Mesendoderm (in vitro differentiated cells): ENCODE results near the gene CARD9.

Experiments
- DNase-seq: peaks from one replicate; pipeline ENCODE4 v3.0.0; 2013
- H2AK5ac ChIP-seq: 2 replicates; pipeline ENCODE4 v1.6.1; 2013; ENCODE audit warnings: low read length, inconsistent platforms
- H2BK120ac ChIP-seq: 2 replicates; pipeline ENCODE4 v1.6.1; 2013; ENCODE audit warnings: low read depth, mild to moderate bottlenecking, low read length, moderate library complexity, mixed read lengths
- H2BK15ac ChIP-seq: replicated peaks from 2 replicates; pipeline ENCODE4 v1.6.1; 2013; ENCODE audit warnings: low read depth, mild to moderate bottlenecking, moderate library complexity
- H2BK5ac ChIP-seq: 2 replicates; pipeline ENCODE4 v1.6.1; 2013; ENCODE audit warnings: low read length, inconsistent platforms
- H3K18ac ChIP-seq: 2 replicates; pipeline ENCODE4 v1.6.1; 2013; ENCODE audit warnings: mild to moderate bottlenecking, low read length, mixed read lengths
- H3K23ac ChIP-seq: one replicate; pipeline ENCODE4 v1.6.1; 2013; ENCODE audit warnings: low read length
- H3K27ac ChIP-seq: 2 replicates; pipeline ENCODE4 v1.5.1; 2013; ENCODE audit warnings: low read depth, mild to moderate bottlenecking, inconsistent platforms, low read length, moderate library complexity
- H3K27me3 ChIP-seq: 2 replicates; pipeline ENCODE4 v1.6.1; 2013; ENCODE audit warnings: low read length, control low read depth, mild to moderate bottlenecking, inconsistent platforms; ENCODE audit not compliant: insufficient read depth, poor library complexity
- H3K36me3 ChIP-seq: 2 replicates; pipeline ENCODE4 v1.6.1; 2013; ENCODE audit warnings: low read length, inconsistent platforms; ENCODE audit not compliant: control insufficient read depth, insufficient read depth
- H3K4ac ChIP-seq: one replicate; pipeline ENCODE4 v1.6.1; 2013; ENCODE audit warnings: low read depth, mild to moderate bottlenecking, low read length, moderate library complexity
- H3K4me1 ChIP-seq: 2 replicates; pipeline ENCODE4 v1.6.1; 2013; ENCODE audit warnings: low read depth, low read length, inconsistent platforms; ENCODE audit not compliant: control insufficient read depth
- H3K4me2 ChIP-seq: 2 replicates; pipeline ENCODE4 v1.6.1; 2013; ENCODE audit warnings: low read length
- H3K4me3 ChIP-seq: 2 replicates; pipeline ENCODE4 v1.5.1; 2013; ENCODE audit warnings: mild to moderate bottlenecking, low read length
- H3K56ac ChIP-seq: one replicate; pipeline ENCODE4 v1.6.1; 2013; ENCODE audit warnings: low read length
- H3K79me1 ChIP-seq: 2 replicates; pipeline ENCODE4 v1.6.1; 2013; ENCODE audit warnings: low read length, inconsistent platforms
- H3K79me2 ChIP-seq: 2 replicates; pipeline ENCODE4 v1.6.1; 2013; ENCODE audit warnings: mild to moderate bottlenecking, low read length; ENCODE audit not compliant: control insufficient read depth, insufficient read depth
- H3K9ac ChIP-seq: 2 replicates; pipeline ENCODE4 v1.6.1; 2013; ENCODE audit warnings: low read length, inconsistent platforms
- H4K5ac ChIP-seq: one replicate; pipeline ENCODE4 v1.6.1; 2013; ENCODE audit warnings: low read length
- H4K8ac ChIP-seq: one replicate; pipeline ENCODE4 v1.6.1; 2013; ENCODE audit warnings: low read depth, mild to moderate bottlenecking, control low read depth, low read length, moderate library complexity
- WGBS: extraction: QIAGEN DNeasy Blood & Tissue Kit; methylation state at CpG from one replicate; pipeline ENCODE4 v1.1.7; 2013; ENCODE audit warnings: low lambda C conversion rate, missing lambda C conversion rate; ENCODE audit not compliant: insufficient coverage; ENCODE audit errors: extremely low coverage; 5-methylcytosine and 5-hydroxymethylcytosine counted together

CARD9 gene

GRCh38 chr9:136342181-136343120 is 31.0 kb downstream of the CARD9 start:
- H3K4ac ChIP-seq: no peak overlapping the region
- H2AK5ac ChIP-seq: no peak overlapping the region
- no peaks in the 10 kb centered on the region for H3K27me3 ChIP-seq
- H2BK15ac ChIP-seq: no peak overlapping the region
- DNase-seq: peak; percentile 90
- no peaks in the 10 kb centered on the region for H3K79me2 ChIP-seq
- H2BK120ac ChIP-seq: no peak overlapping the region
- H3K79me1 ChIP-seq: no peaks in the 10 kb centered on the region
- H3K4me3 ChIP-seq: no peak overlapping the region
- H2BK5ac ChIP-seq: no peak overlapping the region
- H3K18ac ChIP-seq: peak overlapping the region; percentile 35
- H3K36me3 ChIP-seq: no peaks in the 10 kb centered on the region
- no peak overlapping the region for H4K8ac ChIP-seq
- peak overlapping the region; percentile 75 for H3K9ac ChIP-seq
- peak overlapping the region; percentile 73 for H3K4me2 ChIP-seq
- WGBS: no CpG with 5 or more reads among the region's 60 CpGs
- no peak overlapping the region for H3K27ac ChIP-seq
- peak overlapping the region; percentile 86 for H3K56ac ChIP-seq
- H3K4me1 ChIP-seq: no peaks in the 10 kb centered on the region
- peak overlapping the region; percentile 89 for H3K23ac ChIP-seq
- H4K5ac ChIP-seq: no peak overlapping the region

GRCh38 chr9:136341769-136342168 is 31.7 kb downstream of the CARD9 start:
- Histone ChIP-seq H3K9ac (peak overlapping the region; percentile 75), H2BK15ac (no peak overlapping the region), H3K27ac (no peak overlapping the region), H3K18ac (no peak overlapping the region), H3K4me1 (no peaks in the 10 kb centered on the region), H2AK5ac (no peak overlapping the region), H3K56ac (peak overlapping the region; percentile 42), H2BK5ac (no peak overlapping the region), H3K4me3 (no peak overlapping the region), H3K79me1 (no peaks in the 10 kb centered on the region), H3K4me2 (no peak overlapping the region), H3K36me3 (no peaks in the 10 kb centered on the region), H2BK120ac (no peak overlapping the region), H3K4ac (no peak overlapping the region), H4K8ac (no peak overlapping the region), H3K79me2 (no peaks in the 10 kb centered on the region), H3K27me3 (no peaks in the 10 kb centered on the region), H4K5ac (no peak overlapping the region), H3K23ac (no peak overlapping the region)
- WGBS: no CpG with 5 or more reads among the region's 10 CpGs
- no peak for DNase-seq

- H3K4me1 ChIP-seq: no peaks in the 10 kb centered on the region
- no peak overlapping the region for H2BK5ac ChIP-seq
- no peaks in the 10 kb centered on the region for H3K79me1 ChIP-seq
- no CpG with 5 or more reads among the region's 18 CpGs for WGBS
- no peak overlapping the region for H2BK15ac ChIP-seq
- no peak overlapping the region for H3K56ac ChIP-seq
- H3K4me3 ChIP-seq: no peak overlapping the region
- H3K23ac ChIP-seq: no peak overlapping the region
- H3K27ac ChIP-seq: no peak overlapping the region
- H2BK120ac ChIP-seq: no peak overlapping the region
- H3K18ac ChIP-seq: no peak overlapping the region
- H4K5ac ChIP-seq: no peak overlapping the region
- no peak overlapping the region for H3K9ac ChIP-seq
- H4K8ac ChIP-seq: no peak overlapping the region
- H3K36me3 ChIP-seq: no peaks in the 10 kb centered on the region
- H3K4ac ChIP-seq: no peak overlapping the region
- no peak overlapping the region for H3K4me2 ChIP-seq
- DNase-seq: no peak
- no peak overlapping the region for H2AK5ac ChIP-seq
- no peaks in the 10 kb centered on the region for H3K79me2 ChIP-seq
- H3K27me3 ChIP-seq: no peaks in the 10 kb centered on the region
Observed at GRCh38 chr9:136341042-136341655, 32.3 kb downstream of the CARD9 start.

- Histone ChIP-seq H3K4ac (no peak overlapping the region), H4K8ac (no peak overlapping the region), H2AK5ac (no peak overlapping the region), H3K79me2 (no peaks in the 10 kb centered on the region), H3K4me2 (no peak overlapping the region), H3K56ac (no peak overlapping the region), H2BK15ac (no peak overlapping the region), H3K4me3 (no peak overlapping the region), H2BK120ac (no peak overlapping the region), H3K27ac (no peak overlapping the region), H3K23ac (no peak overlapping the region), H2BK5ac (no peak overlapping the region), H3K9ac (no peak overlapping the region), H3K4me1 (no peaks in the 10 kb centered on the region), H3K18ac (no peak overlapping the region), H3K36me3 (no peaks in the 10 kb centered on the region), H4K5ac (no peak overlapping the region), H3K79me1 (no peaks in the 10 kb centered on the region), H3K27me3 (no peaks in the 10 kb centered on the region)
- DNase-seq: no peak
- no CpG with 5 or more reads among the region's 28 CpGs for WGBS
Observed at GRCh38 chr9:136340356-136341041, 33.0 kb downstream of the CARD9 start.

- Histone ChIP-seq H3K4me3 (no peak overlapping the region), H3K9ac (no peak overlapping the region), H3K4ac (no peak overlapping the region), H2BK15ac (no peak overlapping the region), H3K27me3 (no peaks in the 10 kb centered on the region), H3K79me1 (no peaks in the 10 kb centered on the region), H2AK5ac (no peak overlapping the region), H3K56ac (no peak overlapping the region), H3K23ac (no peak overlapping the region), H3K36me3 (no peaks in the 10 kb centered on the region), H4K5ac (no peak overlapping the region), H3K4me2 (no peak overlapping the region), H2BK5ac (no peak overlapping the region), H3K18ac (no peak overlapping the region), H4K8ac (no peak overlapping the region), H3K4me1 (no peaks in the 10 kb centered on the region), H2BK120ac (no peak overlapping the region), H3K27ac (no peak overlapping the region), H3K79me2 (no peaks in the 10 kb centered on the region)
- no peak for DNase-seq
- WGBS: no CpG with 5 or more reads among the region's 12 CpGs
Observed at GRCh38 chr9:136339958-136340310, 33.5 kb downstream of the CARD9 start.
